Brain microvascular endothelial cell (primary cell): ENCODE data around the gene WDFY4.

Source experiments
- DNase-seq: peaks from one replicate; pipeline ENCODE4 v3.0.0-alpha.2; 2020
- H3K27ac ChIP-seq: fragments of 250-450 bp; sonication (Bioruptor Pico); 2 replicates; pipeline ENCODE4 v1.5.1; 2020; ENCODE audit warnings: mild to moderate bottlenecking, moderate library complexity
- H3K27me3 ChIP-seq: fragments of 250-450 bp; sonication (Bioruptor Pico); replicated peaks from 2 replicates; pipeline ENCODE4 v1.5.1; 2020; ENCODE audit warnings: mild to moderate bottlenecking
- H3K36me3 ChIP-seq: fragments of 250-450 bp; sonication (Bioruptor Pico); replicated peaks from 2 replicates; pipeline ENCODE4 v1.5.1; 2020; ENCODE audit warnings: mild to moderate bottlenecking
- H3K4me3 ChIP-seq: 2 replicates; pipeline ENCODE4 v1.5.1; 2011; ENCODE audit warnings: low read depth, mild to moderate bottlenecking, control low read depth, low read length, moderate library complexity
- CTCF ChIP-seq: IDR thresholded peaks from 2 replicates; pipeline ENCODE4 v1.5.1; 2011; ENCODE audit warnings: low read depth, mild to moderate bottlenecking, moderate library complexity, low read length, control low read depth, inconsistent platforms; ENCODE audit errors: missing control alignments
- in situ Hi-C: cut with HindIII; loops from 2 replicates; pipeline ENCODE4 v1.10.0; 2017; ENCODE audit warnings: low sequenced_read_pairs, low pct_ligation_motif_present

The WDFY4 gene

GRCh38 chr10:48774416-48775205 is 89.9 kb downstream of the WDFY4 start:
- Histone ChIP-seq H3K36me3 (no peaks in the 10 kb centered on the region), H3K4me3 (no peak overlapping the region), H3K27ac (no peak overlapping the region), H3K27me3 (no peaks in the 10 kb centered on the region)
- in situ Hi-C loops, result no loop called here
- no peak for DNase-seq
- no peak for TF ChIP-seq CTCF

DNA sequence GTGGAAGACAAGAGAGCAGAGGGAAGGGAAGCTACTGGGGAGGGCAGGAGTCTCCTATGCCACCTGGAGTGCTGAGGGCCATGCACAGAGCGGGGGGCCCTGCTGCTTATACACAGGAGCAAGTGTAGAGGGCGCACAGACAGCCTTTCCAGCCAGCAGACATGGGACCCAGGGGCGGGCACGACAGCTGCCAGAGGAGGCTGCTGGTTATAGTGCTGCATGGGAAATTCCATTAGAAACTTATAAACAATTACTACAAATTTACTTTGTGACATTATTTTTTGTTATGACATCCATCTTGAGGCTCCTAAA is 90.5 kb downstream of the WDFY4 start:
- no peak for TF ChIP-seq CTCF

GRCh38 chr10:48776005-48776522 is 91.4 kb downstream of the WDFY4 start:
- Histone ChIP-seq H3K27ac (no peak overlapping the region), H3K4me3 (no peak overlapping the region), H3K36me3 (no peaks in the 10 kb centered on the region), H3K27me3 (no peaks in the 10 kb centered on the region)
- no peak for TF ChIP-seq CTCF
- no peak for DNase-seq
- in situ Hi-C loops, result no loop called here

More for the DNA sequence above, 90.5 kb downstream of the WDFY4 start:
- H3K27me3 ChIP-seq, result no peaks in the 10 kb centered on the region
- in situ Hi-C loops, result no loop called here
- H3K4me3 ChIP-seq, result no peak overlapping the region
- H3K27ac ChIP-seq, result no peak overlapping the region
- no peaks in the 10 kb centered on the region for H3K36me3 ChIP-seq
- no peak for DNase-seq

DNA sequence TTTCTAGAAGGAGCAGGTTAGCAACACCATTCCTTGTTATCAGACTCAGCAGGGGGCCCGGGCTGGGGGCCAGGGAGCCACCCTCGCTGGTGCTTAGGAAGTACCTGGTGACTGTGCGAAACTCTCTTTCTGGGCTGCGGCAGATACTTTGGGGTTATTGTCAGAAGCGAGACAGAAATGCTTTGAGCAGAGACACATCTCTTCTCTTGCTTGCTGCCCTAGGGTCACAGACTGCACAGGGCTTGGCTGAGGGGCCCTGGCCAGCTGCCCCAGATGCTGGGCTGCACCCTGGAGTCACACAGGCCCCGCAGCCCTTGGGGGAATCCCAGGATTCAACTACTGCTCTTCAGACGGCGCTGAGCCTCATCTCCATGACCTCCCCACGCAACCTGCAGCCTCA is 91.9 kb downstream of the WDFY4 start:
- Histone ChIP-seq H3K27me3 (no peaks in the 10 kb centered on the region), H3K4me3 (no peak overlapping the region), H3K36me3 (no peaks in the 10 kb centered on the region), H3K27ac (no peak overlapping the region)
- no peak for DNase-seq
- in situ Hi-C loops, result no loop called here
- TF ChIP-seq CTCF, result no peak

DNA sequence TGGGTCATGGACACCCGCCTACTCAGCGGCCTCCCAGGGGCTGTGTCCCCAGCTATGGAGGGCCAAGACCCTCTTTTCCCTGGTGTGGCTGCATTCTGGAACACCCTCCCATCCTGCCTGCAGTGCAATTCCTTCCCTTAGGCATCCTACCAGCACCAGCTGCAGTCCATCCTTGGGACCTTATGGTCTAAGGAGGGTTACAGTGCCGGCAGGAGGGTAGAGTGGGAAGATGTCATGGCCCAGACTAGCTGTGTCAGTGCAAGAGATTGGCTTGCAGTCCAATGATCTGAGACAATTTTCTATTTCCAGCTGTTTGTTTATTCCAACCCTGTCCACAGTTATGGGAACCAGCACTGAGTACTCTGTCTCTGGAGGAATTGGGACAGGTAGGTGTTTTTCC is 92.4 kb downstream of the WDFY4 start:
- Histone ChIP-seq H3K4me3 (no peak overlapping the region), H3K36me3 (no peaks in the 10 kb centered on the region), H3K27me3 (no peaks in the 10 kb centered on the region), H3K27ac (no peak overlapping the region)
- TF ChIP-seq CTCF, result no peak
- in situ Hi-C loops, result no loop called here
- no peak for DNase-seq
